NCI-H2227 treated with DMSO at 0.1 percent for 48 hours (cell line): Measurements from ENCODE around the gene KHSRP.

Experiments
- DNase-seq: peaks from one replicate; lab custom pipeline; 2025; lab: John Stamatoyannopoulos, UW

KHSRP gene

GRCh38 chr19:6392221-6393073, 32.2 kb downstream of the KHSRP start:
- DNase-seq, result no peak

- no peak for DNase-seq
Measured at GRCh38 chr19:6387372-6387771, 37.2 kb downstream of the KHSRP start.

GRCh38 chr19:6384381-6384780, 40.2 kb downstream of the KHSRP start:
- no peak for DNase-seq

- DNase-seq, result no peak
Measured at GRCh38 chr19:6383188-6383587, 41.4 kb downstream of the KHSRP start.

- no peak for DNase-seq
Measured at GRCh38 chr19:6381030-6381750, 43.4 kb downstream of the KHSRP start.

- DNase-seq, result no peak
Measured at GRCh38 chr19:6379744-6380143, 44.9 kb downstream of the KHSRP start.

GRCh38 chr19:6378486-6378885, 46.1 kb downstream of the KHSRP start:
- no peak for DNase-seq

GRCh38 chr19:6378041-6378440, 46.6 kb downstream of the KHSRP start:
- DNase-seq, result no peak

- DNase-seq, result peak; percentile 8
Measured at GRCh38 chr19:6376512-6377190, 48.0 kb downstream of the KHSRP start.

- DNase-seq, result no peak
Measured at GRCh38 chr19:6375411-6376010, 49.1 kb downstream of the KHSRP start, which contains the start of gene PSPN. Gene PSPN, minus strand, starts transcription at chr19:6375933. Its CDS starts 84 bp downstream, at chr19:6375849.

GRCh38 chr19:6374711-6375410, 49.8 kb downstream of the KHSRP start:
- DNase-seq, result no peak

- no peak for DNase-seq
Measured at GRCh38 chr19:6374161-6374709, 50.4 kb downstream of the KHSRP start.

- no peak for DNase-seq
Measured at GRCh38 chr19:6373813-6374108, 50.9 kb downstream of the KHSRP start.

GRCh38 chr19:6373096-6373812, 51.4 kb downstream of the KHSRP start:
- DNase-seq, result peak; percentile 95

- peak; percentile 97 for DNase-seq
Measured at GRCh38 chr19:6372594-6373095, 52.0 kb downstream of the KHSRP start, which contains the start of gene ALKBH7. Gene ALKBH7, plus strand, starts transcription at chr19:6372794. Its CDS starts 27 bp downstream, at chr19:6372821.

- DNase-seq, result no peak
Measured at GRCh38 chr19:6364353-6364752, 60.3 kb downstream of the KHSRP start.
